A549 (cell line): ENCODE results near the gene MEGF10. TPM values are rescaled to one million over a fixed set of nuclear protein-coding genes. Genes with fewer than 3 reads are reported as not detected.

ENCODE experiments used
- ATAC-seq, 2 experiments: fragments of 200-7000 bp in 1 of 2; fragments of >200 bp in 1 of 2; cut with Nextera tagmentation in 1 of 2; cut with Tn5 transposase in 1 of 2; 3 replicates each; pipeline versions ENCODE4 v1.8.0 to v1.9.1; 2018 to 2020; ENCODE audit warnings: mild to moderate bottlenecking in 1 of 2, moderate library complexity in 1 of 2
- CTCF ChIA-PET: fragments of 300-600 bp; sonication (Branson Sonifier 250); formaldehyde crosslinking; extraction: SDS; loops from one replicate; lab custom pipeline; 2021; ENCODE audit warnings: antibody characterized with exemption, inconsistent platforms; lab: Yijun Ruan, JAX
- POLR2A ChIA-PET: fragments of 350-600 bp; formaldehyde crosslinking; extraction: SDS; loops from one replicate; lab custom pipeline; 2021; ENCODE audit warnings: antibody characterized with exemption, inconsistent platforms; lab: Yijun Ruan, JAX
- DNase-seq, 2 experiments: peaks; one replicate each; pipeline versions ENCODE4 v3.0.0 to v3.0.0-alpha.2; 2011 to 2016; ENCODE audit warnings: low read depth in 1 of 2, low spot score in 1 of 2
- FAIRE-seq: peaks from 2 replicates; lab custom pipeline; 2011; peaks lifted over from hg19 to GRCh38; lab: Jason Lieb, UNC
- H3K27ac ChIP-seq, 2 experiments: fragments of >200 bp; sonication (Bioruptor Twin); formaldehyde crosslinking; 3 replicates each; pipeline ENCODE4 v1.5.1; 2016 to 2017
- H3K4me1 ChIP-seq: fragments of >200 bp; sonication (Bioruptor Twin); formaldehyde crosslinking; 3 replicates; pipeline ENCODE4 v1.6.1; 2016
- H3K4me2 ChIP-seq: fragments of >200 bp; sonication (Bioruptor Twin); formaldehyde crosslinking; 3 replicates; pipeline ENCODE4 v1.6.1; 2016
- H3K4me3 ChIP-seq: fragments of >200 bp; sonication (Bioruptor Twin); formaldehyde crosslinking; 3 replicates; pipeline ENCODE4 v1.5.1; 2016
- H3K9me3 ChIP-seq: fragments of >200 bp; sonication (Bioruptor Twin); formaldehyde crosslinking; 3 replicates; pipeline ENCODE4 v1.6.1; 2016
- CBX8 ChIP-seq: fragments of 200-600 bp; sonication (generic); IDR thresholded peaks from 2 replicates; pipeline ENCODE4 v1.6.1; 2016
- CHD4 ChIP-seq: fragments of 200-600 bp; sonication (generic); IDR thresholded peaks from 2 replicates; pipeline ENCODE4 v1.6.1; 2016; ENCODE audit warnings: antibody characterized with exemption, mild to moderate bottlenecking, borderline replicate concordance
- EHF ChIP-seq: fragments of 250-450 bp; sonication (Bioruptor Pico); IDR thresholded peaks from 2 replicates; pipeline ENCODE4 v1.5.0; 2020; ENCODE audit warnings: mild to moderate bottlenecking
- EHMT2 ChIP-seq: fragments of 200-600 bp; sonication (generic); IDR thresholded peaks from 2 replicates; pipeline ENCODE4 v1.6.1; 2016; ENCODE audit warnings: antibody characterized with exemption, low read depth, mild to moderate bottlenecking, moderate library complexity
- ESRRA ChIP-seq: fragments of 150-350 bp; IDR thresholded peaks from 2 replicates; pipeline ENCODE4 v1.6.1; 2014; ENCODE audit warnings: mild to moderate bottlenecking, low read length, borderline replicate concordance
- FOXS1 ChIP-seq: fragments of 250-450 bp; sonication (Bioruptor Pico); IDR thresholded peaks from 2 replicates; pipeline ENCODE4 v1.5.0; 2020; ENCODE audit warnings: mild to moderate bottlenecking, moderate library complexity
- GATA3 ChIP-seq: IDR thresholded peaks from 2 replicates; pipeline ENCODE4 v1.6.1; 2012; ENCODE audit warnings: borderline replicate concordance
- HOXB13 ChIP-seq: fragments of 250-450 bp; sonication (Bioruptor Pico); IDR thresholded peaks from 2 replicates; pipeline ENCODE4 v1.5.0; 2020; ENCODE audit warnings: low read depth, mild to moderate bottlenecking, moderate library complexity
- HOXB5 ChIP-seq: fragments of 250-450 bp; sonication (Bioruptor Pico); IDR thresholded peaks from 2 replicates; pipeline ENCODE4 v1.5.0; 2020; ENCODE audit warnings: mild to moderate bottlenecking, moderate library complexity
- NFE2L2 ChIP-seq: fragments of 150-350 bp; conservative IDR thresholded peaks from 2 replicates; pipeline ENCODE4 v1.6.1; 2014; ENCODE audit warnings: low read length
- PHF8 ChIP-seq: fragments of 200-600 bp; sonication (generic); IDR thresholded peaks from 2 replicates; pipeline ENCODE4 v1.6.1; 2016; ENCODE audit warnings: low read depth, mild to moderate bottlenecking, antibody characterized with exemption, moderate library complexity, borderline replicate concordance
- POLR2AphosphoS2 ChIP-seq: conservative IDR thresholded peaks from 2 replicates; pipeline ENCODE4 v1.6.1; 2012; ENCODE audit warnings: low read length, improper control_type of control experiment, inconsistent platforms
- REST ChIP-seq: fragments of 200-600 bp; sonication (generic); IDR thresholded peaks from 2 replicates; pipeline ENCODE4 v1.6.1; 2016; ENCODE audit warnings: antibody characterized with exemption, mild to moderate bottlenecking, moderate library complexity
- RNF2 ChIP-seq: fragments of 200-600 bp; sonication (generic); IDR thresholded peaks from 2 replicates; pipeline ENCODE4 v1.6.1; 2016; ENCODE audit warnings: low read depth, mild to moderate bottlenecking, antibody characterized with exemption, moderate library complexity, borderline replicate concordance
- SMC3 ChIP-seq: fragments of >200 bp; sonication (Bioruptor Twin); formaldehyde crosslinking; IDR thresholded peaks from 3 replicates; pipeline ENCODE4 v1.6.1; 2018; ENCODE audit warnings: inconsistent platforms
- ZC3H11A ChIP-seq: fragments of 450-650 bp; IDR thresholded peaks from 2 replicates; pipeline ENCODE4 v1.6.1; 2014; ENCODE audit warnings: antibody characterized with exemption, mild to moderate bottlenecking
- ZFP36 ChIP-seq: fragments of 450-650 bp; IDR thresholded peaks from 2 replicates; pipeline ENCODE4 v1.6.1; 2014; ENCODE audit warnings: borderline replicate concordance; ENCODE audit not compliant: partially characterized antibody
- ZSCAN20 ChIP-seq: fragments of 250-450 bp; sonication (Bioruptor Pico); IDR thresholded peaks from 2 replicates; pipeline ENCODE4 v1.8.0; 2022; ENCODE audit warnings: mild to moderate bottlenecking, moderate library complexity
- WGBS: methylation state at CpG from one replicate; pipeline ENCODE4 v1.1.6; 2017; ENCODE audit errors: missing lambda C conversion rate; 5-methylcytosine and 5-hydroxymethylcytosine counted together
- polyA plus RNA-seq, 4 experiments: library from polyadenylated mRNA; depleted of rRNA in 3 of 4; stranded (reverse); fragments of >200 nt; fragmentation: RNase III in 1 of 4; extraction: RNeasy Plus Mini Kit Qiagen cat#74134 plus additional on column Dnase treatment in 1 of 4; gene quantifications; 2 replicates in 3 of 4; 3 replicates in 1 of 4; pipeline ENCODE4 v1.2.3, GENCODE V29; 2011 to 2017
- TF ChIP-seq, protein P1 (sequence below): IDR thresholded peaks from 2 replicates; pipeline ENCODE4 v1.6.1; 2012
- TF ChIP-seq, protein P2 (sequence below): fragments of >200 bp; sonication (Bioruptor Twin); formaldehyde crosslinking; IDR thresholded peaks from 3 replicates; pipeline ENCODE4 v1.5.1; 2016
- TF ChIP-seq, protein P3 (sequence below): fragments of >200 bp; sonication (Bioruptor Twin); formaldehyde crosslinking; IDR thresholded peaks from 2 replicates; pipeline ENCODE4 v1.6.1; 2016
- TF ChIP-seq, protein P4 (sequence below): fragments of 450-650 bp; IDR thresholded peaks from 2 replicates; pipeline ENCODE4 v1.6.1; 2014; ENCODE audit warnings: antibody characterized with exemption
- TF ChIP-seq, protein P5 (sequence below): fragments of 250-450 bp; sonication (Bioruptor Pico); IDR thresholded peaks from 2 replicates; pipeline ENCODE4 v1.5.0; 2020; ENCODE audit warnings: low read depth, mild to moderate bottlenecking, moderate library complexity

The MEGF10 gene
- polyA plus RNA-seq, 2 of the 4 experiments (the other 2 are of a cell fraction) = 0.01 TPM; not detected in 1

- CTCF ChIA-PET = interaction anchor here (1.2 kb wide), 1 partner anchor 26 kb away, joined by 4 read pairs; no protein-coding TSS in a partner anchor
- TF ChIP-seq, protein P1, sequence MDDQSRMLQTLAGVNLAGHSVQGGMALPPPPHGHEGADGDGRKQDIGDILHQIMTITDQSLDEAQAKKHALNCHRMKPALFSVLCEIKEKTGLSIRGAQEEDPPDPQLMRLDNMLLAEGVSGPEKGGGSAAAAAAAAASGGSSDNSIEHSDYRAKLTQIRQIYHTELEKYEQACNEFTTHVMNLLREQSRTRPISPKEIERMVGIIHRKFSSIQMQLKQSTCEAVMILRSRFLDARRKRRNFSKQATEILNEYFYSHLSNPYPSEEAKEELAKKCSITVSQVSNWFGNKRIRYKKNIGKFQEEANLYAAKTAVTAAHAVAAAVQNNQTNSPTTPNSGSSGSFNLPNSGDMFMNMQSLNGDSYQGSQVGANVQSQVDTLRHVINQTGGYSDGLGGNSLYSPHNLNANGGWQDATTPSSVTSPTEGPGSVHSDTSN = no peak
- no peak for TF ChIP-seq FOXS1
- no peak for TF ChIP-seq POLR2AphosphoS2
- TF ChIP-seq HOXB5 = no peak
- TF ChIP-seq EHMT2 = no peak
- TF ChIP-seq CHD4 = no peak
- TF ChIP-seq CBX8 = no peak
- TF ChIP-seq SMC3 = no peak
- no peak for TF ChIP-seq GATA3
- no peak for TF ChIP-seq RNF2
- no peak for TF ChIP-seq PHF8
- TF ChIP-seq ZSCAN20 (CRISPR knock-in tag) = no peak
- TF ChIP-seq ZFP36 = no peak
- TF ChIP-seq EHF (CRISPR knock-in tag) = no peak
- TF ChIP-seq, protein P2, sequence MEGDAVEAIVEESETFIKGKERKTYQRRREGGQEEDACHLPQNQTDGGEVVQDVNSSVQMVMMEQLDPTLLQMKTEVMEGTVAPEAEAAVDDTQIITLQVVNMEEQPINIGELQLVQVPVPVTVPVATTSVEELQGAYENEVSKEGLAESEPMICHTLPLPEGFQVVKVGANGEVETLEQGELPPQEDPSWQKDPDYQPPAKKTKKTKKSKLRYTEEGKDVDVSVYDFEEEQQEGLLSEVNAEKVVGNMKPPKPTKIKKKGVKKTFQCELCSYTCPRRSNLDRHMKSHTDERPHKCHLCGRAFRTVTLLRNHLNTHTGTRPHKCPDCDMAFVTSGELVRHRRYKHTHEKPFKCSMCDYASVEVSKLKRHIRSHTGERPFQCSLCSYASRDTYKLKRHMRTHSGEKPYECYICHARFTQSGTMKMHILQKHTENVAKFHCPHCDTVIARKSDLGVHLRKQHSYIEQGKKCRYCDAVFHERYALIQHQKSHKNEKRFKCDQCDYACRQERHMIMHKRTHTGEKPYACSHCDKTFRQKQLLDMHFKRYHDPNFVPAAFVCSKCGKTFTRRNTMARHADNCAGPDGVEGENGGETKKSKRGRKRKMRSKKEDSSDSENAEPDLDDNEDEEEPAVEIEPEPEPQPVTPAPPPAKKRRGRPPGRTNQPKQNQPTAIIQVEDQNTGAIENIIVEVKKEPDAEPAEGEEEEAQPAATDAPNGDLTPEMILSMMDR = no peak
- TF ChIP-seq, protein P3, sequence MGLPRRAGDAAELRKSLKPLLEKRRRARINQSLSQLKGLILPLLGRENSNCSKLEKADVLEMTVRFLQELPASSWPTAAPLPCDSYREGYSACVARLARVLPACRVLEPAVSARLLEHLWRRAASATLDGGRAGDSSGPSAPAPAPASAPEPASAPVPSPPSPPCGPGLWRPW = no peak
- no peak for TF ChIP-seq HOXB13 (CRISPR knock-in tag)
- no peak for TF ChIP-seq ESRRA
- POLR2A ChIA-PET = no interaction called here
- H3K4me2 ChIP-seq = no peak overlapping the region
- no peak overlapping the region for H3K4me3 ChIP-seq
- no peak overlapping the region for H3K27ac ChIP-seq
- H3K9me3 ChIP-seq = peaks cover 12% of the 10 kb centered on the region; the same call in 1 of the 3 replicates
- no peak for ATAC-seq
- no peak for FAIRE-seq
- DNase-seq = peak in 1 of 2 experiments; percentile 13
- 40% methylated on average over 3 of the region's 3 CpGs for WGBS
- no peaks in the 10 kb centered on the region for H3K4me1 ChIP-seq
Measured at GRCh38 chr5:127254729-127255284, 35.8 kb upstream of the MEGF10 start.

- H3K4me1 ChIP-seq = no peaks in the 10 kb centered on the region
- no peak overlapping the region for H3K4me2 ChIP-seq
- FAIRE-seq (no peak), ATAC-seq (no peak), DNase-seq (no peak)
- H3K27ac ChIP-seq = no peak overlapping the region
- POLR2A ChIA-PET = no interaction called here
- 10% methylated on average over 2 of the region's 2 CpGs for WGBS
- H3K4me3 ChIP-seq = no peak overlapping the region
- peaks cover 12% of the 10 kb centered on the region; the same call in 1 of the 3 replicates for H3K9me3 ChIP-seq
- CTCF ChIA-PET = no interaction called here
- TF ChIP-seq REST (no peak), GATA3 (no peak), ZC3H11A (no peak), NFE2L2 (no peak)
- TF ChIP-seq, protein P4, sequence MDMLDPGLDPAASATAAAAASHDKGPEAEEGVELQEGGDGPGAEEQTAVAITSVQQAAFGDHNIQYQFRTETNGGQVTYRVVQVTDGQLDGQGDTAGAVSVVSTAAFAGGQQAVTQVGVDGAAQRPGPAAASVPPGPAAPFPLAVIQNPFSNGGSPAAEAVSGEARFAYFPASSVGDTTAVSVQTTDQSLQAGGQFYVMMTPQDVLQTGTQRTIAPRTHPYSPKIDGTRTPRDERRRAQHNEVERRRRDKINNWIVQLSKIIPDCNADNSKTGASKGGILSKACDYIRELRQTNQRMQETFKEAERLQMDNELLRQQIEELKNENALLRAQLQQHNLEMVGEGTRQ = no peak
- TF ChIP-seq, protein P5, sequence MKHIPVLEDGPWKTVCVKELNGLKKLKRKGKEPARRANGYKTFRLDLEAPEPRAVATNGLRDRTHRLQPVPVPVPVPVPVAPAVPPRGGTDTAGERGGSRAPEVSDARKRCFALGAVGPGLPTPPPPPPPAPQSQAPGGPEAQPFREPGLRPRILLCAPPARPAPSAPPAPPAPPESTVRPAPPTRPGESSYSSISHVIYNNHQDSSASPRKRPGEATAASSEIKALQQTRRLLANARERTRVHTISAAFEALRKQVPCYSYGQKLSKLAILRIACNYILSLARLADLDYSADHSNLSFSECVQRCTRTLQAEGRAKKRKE (CRISPR knock-in tag) = no peak
Measured at GRCh38 chr5:127256886-127257597, 33.6 kb upstream of the MEGF10 start.
